Karpas-422 (cell line): ENCODE measurements around the gene AGAP6. TPM values are rescaled to one million over a fixed set of nuclear protein-coding genes. Genes with fewer than 3 reads are reported as not detected.
"Not testable (repeated sequence)": the region's sequence is repeated elsewhere in the genome, so short reads cannot be mapped to it uniquely, and the experiment has no call there.

ENCODE experiments used
- DNase-seq: peaks from one replicate; pipeline ENCODE4 v3.0.0-alpha.2; 2015
- H2AFZ ChIP-seq: fragments of 200-600 bp; sonication (generic); 2 replicates; pipeline ENCODE4 v1.6.1; 2014; ENCODE audit warnings: antibody characterized with exemption, low read length, mixed read lengths
- H3K27ac ChIP-seq: fragments of 200-600 bp; sonication (generic); 2 replicates; pipeline ENCODE4 v1.5.1; 2014; ENCODE audit warnings: mild to moderate bottlenecking, low read length, moderate library complexity
- H3K27me3 ChIP-seq: fragments of 200-600 bp; sonication (generic); 2 replicates; pipeline ENCODE4 v1.6.1; 2014; ENCODE audit warnings: low read length, mixed read lengths
- H3K36me3 ChIP-seq: fragments of 200-600 bp; sonication (generic); 2 replicates; pipeline ENCODE4 v1.6.1; 2014; ENCODE audit warnings: low read length, mixed read lengths; ENCODE audit not compliant: insufficient read depth
- H3K4me1 ChIP-seq: fragments of 200-600 bp; sonication (generic); 2 replicates; pipeline ENCODE4 v1.6.1; 2014; ENCODE audit warnings: mild to moderate bottlenecking, low read length, mixed read lengths
- H3K4me2 ChIP-seq: fragments of 200-600 bp; sonication (generic); 2 replicates; pipeline ENCODE4 v1.6.1; 2014; ENCODE audit warnings: low read length, low read depth, mild to moderate bottlenecking; ENCODE audit not compliant: poor library complexity, severe bottlenecking
- H3K4me3 ChIP-seq: fragments of 200-600 bp; sonication (generic); 2 replicates; pipeline ENCODE4 v1.5.1; 2014; ENCODE audit warnings: mild to moderate bottlenecking, antibody characterized with exemption, low read length, mixed read lengths
- H3K79me2 ChIP-seq: fragments of 200-600 bp; sonication (generic); 2 replicates; pipeline ENCODE4 v1.6.1; 2014; ENCODE audit warnings: mild to moderate bottlenecking, low read length, mixed read lengths
- H3K9ac ChIP-seq: fragments of 200-600 bp; sonication (generic); 2 replicates; pipeline ENCODE4 v1.6.0; 2014; ENCODE audit warnings: low read length
- H3K9me2 ChIP-seq: fragments of 200-600 bp; sonication (generic), shearing (Covaris generic); replicated peaks from 2 replicates; pipeline ENCODE4 v1.6.0; 2014; ENCODE audit warnings: mild to moderate bottlenecking, low read length, moderate library complexity; ENCODE audit not compliant: insufficient read depth
- H3K9me3 ChIP-seq: fragments of 300-700, 200-600 bp; sonication (generic); 2 replicates; pipeline ENCODE4 v1.6.1; 2014; ENCODE audit warnings: low read length, mixed read lengths
- H4K20me1 ChIP-seq: fragments of 200-600 bp; sonication (generic); 2 replicates; pipeline ENCODE4 v1.6.1; 2014; ENCODE audit warnings: mild to moderate bottlenecking, antibody characterized with exemption, low read length, low read depth; ENCODE audit not compliant: insufficient read depth
- small RNA-seq: library from RNA; depleted of rRNA; stranded (forward); fragments of <200 nt; gene quantifications from one replicate; pipeline ENCODE3, GENCODE V24; 2014
- total RNA-seq: library from RNA; depleted of rRNA; stranded (reverse); fragments of >200 nt; shearing (Covaris generic); gene quantifications from 2 replicates; pipeline ENCODE4 v1.2.3, GENCODE V29; 2014; ENCODE audit warnings: low replicate concordance; rRNA removed

AGAP6 gene
- total RNA-seq, 1 experiment from 2014 or later = 17.1 TPM

DNA sequence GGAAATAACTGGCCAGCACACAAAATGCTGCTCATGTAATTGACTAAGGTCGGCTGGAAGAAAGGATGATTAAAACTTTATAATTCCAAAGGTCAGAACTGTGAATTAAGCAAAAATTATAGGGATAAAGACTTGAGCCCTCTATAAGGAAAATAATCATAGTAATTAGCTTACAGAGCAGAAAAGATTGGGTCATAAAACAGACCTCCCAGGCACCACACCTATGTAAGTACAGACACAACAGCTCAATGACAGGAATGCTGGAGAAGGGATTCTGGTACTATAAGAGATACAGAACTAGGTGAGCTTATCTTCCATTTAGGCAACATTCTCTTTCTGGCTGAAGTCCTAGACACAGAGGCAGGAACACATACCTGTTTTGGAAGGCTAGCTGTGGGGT lies 70.5 kb downstream of the AGAP6 start:
- H3K9me2 ChIP-seq, DNase-seq, H3K4me3 ChIP-seq: not testable (repeated sequence)

DNA sequence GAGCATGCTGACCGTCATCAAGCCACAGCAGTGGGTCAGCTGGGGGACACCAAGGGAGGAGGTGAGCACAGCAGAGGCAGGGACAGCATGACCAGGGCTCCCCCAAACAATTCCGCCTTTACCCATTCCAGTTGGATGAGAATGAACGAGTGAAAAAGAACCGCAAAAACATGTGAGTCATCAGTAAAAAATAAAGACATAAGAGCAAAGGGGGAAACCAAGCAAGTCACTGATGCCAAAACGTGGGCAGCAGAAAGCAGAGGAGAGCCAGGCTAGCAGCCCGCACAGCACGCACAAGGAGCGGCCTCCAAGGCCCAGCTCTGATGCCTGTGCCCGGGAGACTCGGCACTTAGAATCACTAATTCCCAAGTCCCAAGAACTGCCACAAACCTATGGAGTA lies 71.7 kb downstream of the AGAP6 start:
- H3K9me2 ChIP-seq, H4K20me1 ChIP-seq, H3K27me3 ChIP-seq, H3K27ac ChIP-seq, H3K79me2 ChIP-seq, H3K9me3 ChIP-seq, H3K36me3 ChIP-seq, H3K9ac ChIP-seq, H3K4me3 ChIP-seq, H3K4me2 ChIP-seq, H3K4me1 ChIP-seq, DNase-seq, H2AFZ ChIP-seq: not testable (repeated sequence)

More for the DNA sequence above, 70.5 kb downstream of the AGAP6 start:
- not testable (repeated sequence) for H2AFZ ChIP-seq, H3K27ac ChIP-seq, H3K9me3 ChIP-seq, H4K20me1 ChIP-seq, H3K79me2 ChIP-seq, H3K27me3 ChIP-seq, H3K4me1 ChIP-seq, H3K36me3 ChIP-seq, H3K9ac ChIP-seq, H3K4me2 ChIP-seq

Small RNA genes within 50 kb of the gene (small RNA-seq; reads per million reads assigned to genes)
- gene RNA5SP317 = not detected
- 0.16 reads per million for gene SNORA74C-2

Other genes with a start within 250 kb of the AGAP6 start
- gene OGDHL, start 226.1 kb upstream of the AGAP6 start, total RNA-seq = 0.75 and 1.8 TPM in 2 replicates
- 43.2 and 47.6 TPM in 2 replicates for gene PARG, start 46.4 kb upstream of the AGAP6 start, total RNA-seq
- 27.9 and 31.7 TPM in 2 replicates for gene TIMM23B, start 46.4 kb upstream of the AGAP6 start, total RNA-seq
- gene WASHC2A, start 79.5 kb downstream of the AGAP6 start, total RNA-seq = 24.8 and 29.3 TPM in 2 replicates